Trophoblast cell (in vitro differentiated cells and primary cell): Measurements from ENCODE around the gene MDH1.
A peak's percentile ranks its signal among the peaks of the same experiment; 100 is the strongest.
"Not testable (repeated sequence)": the region's sequence is repeated elsewhere in the genome, so short reads cannot be mapped to it uniquely, and the experiment has no call there.

Source experiments
- DNase-seq, 2 donors: peaks; one replicate each; pipeline ENCODE4 v3.0.0-alpha.2; 2016
- H2AFZ ChIP-seq: 2 replicates; pipeline ENCODE4 v1.6.1; 2013; ENCODE audit warnings: low read length, moderate library complexity, mild to moderate bottlenecking; ENCODE audit not compliant: insufficient read depth, poor library complexity
- H2AK5ac ChIP-seq: 2 replicates; pipeline ENCODE4 v1.6.1; 2013; ENCODE audit warnings: mild to moderate bottlenecking, low read length
- H2BK120ac ChIP-seq: 2 replicates; pipeline ENCODE4 v1.6.1; 2013; ENCODE audit warnings: low read length, mild to moderate bottlenecking, moderate library complexity; ENCODE audit not compliant: insufficient read depth, poor library complexity
- H2BK12ac ChIP-seq: 2 replicates; pipeline ENCODE4 v1.6.1; 2013; ENCODE audit warnings: mild to moderate bottlenecking, low read length, moderate library complexity
- H2BK5ac ChIP-seq: 2 replicates; pipeline ENCODE4 v1.6.1; 2013; ENCODE audit warnings: low read length, low read depth, moderate library complexity, mild to moderate bottlenecking; ENCODE audit not compliant: poor library complexity
- H3K14ac ChIP-seq: 2 replicates; pipeline ENCODE4 v1.6.1; 2013; ENCODE audit warnings: mild to moderate bottlenecking, low read length
- H3K18ac ChIP-seq: 2 replicates; pipeline ENCODE4 v1.6.1; 2013; ENCODE audit warnings: mild to moderate bottlenecking, low read length
- H3K23ac ChIP-seq: 2 replicates; pipeline ENCODE4 v1.6.1; 2013; ENCODE audit warnings: low read length
- H3K27ac ChIP-seq: 2 replicates; pipeline ENCODE4 v1.5.1; 2013; ENCODE audit warnings: low read depth, mild to moderate bottlenecking, inconsistent platforms, low read length, moderate library complexity
- H3K27me3 ChIP-seq: 2 replicates; pipeline ENCODE4 v1.6.1; 2013; ENCODE audit warnings: inconsistent platforms, mild to moderate bottlenecking, low read length, moderate library complexity; ENCODE audit not compliant: insufficient read depth
- H3K36me3 ChIP-seq, 2 experiments: 1 replicate in 1 of 2; 2 replicates in 1 of 2; pipeline ENCODE4 v1.6.1; 2013; ENCODE audit warnings: low read length in 2 of 2, mild to moderate bottlenecking in 2 of 2, moderate library complexity in 1 of 2; ENCODE audit not compliant: insufficient read depth in 2 of 2, control insufficient read depth in 1 of 2
- H3K4ac ChIP-seq: 2 replicates; pipeline ENCODE4 v1.6.1; 2013; ENCODE audit warnings: low read depth, mild to moderate bottlenecking, low read length, moderate library complexity
- H3K4me1 ChIP-seq, 2 experiments: 1 replicate in 1 of 2; 2 replicates in 1 of 2; pipeline ENCODE4 v1.6.1; 2013; ENCODE audit warnings: low read length in 2 of 2, mild to moderate bottlenecking in 2 of 2, moderate library complexity in 1 of 2; ENCODE audit not compliant: insufficient read depth in 2 of 2, control insufficient read depth in 1 of 2
- H3K4me2 ChIP-seq: 2 replicates; pipeline ENCODE4 v1.6.1; 2013; ENCODE audit warnings: inconsistent platforms, mild to moderate bottlenecking, low read length, moderate library complexity
- H3K4me3 ChIP-seq: 2 replicates; pipeline ENCODE4 v1.5.1; 2013; ENCODE audit warnings: mild to moderate bottlenecking, low read depth, low read length, inconsistent platforms
- H3K79me1 ChIP-seq: one replicate; pipeline ENCODE4 v1.6.1; 2013; ENCODE audit warnings: low read length
- H3K79me2 ChIP-seq: 2 replicates; pipeline ENCODE4 v1.6.1; 2013; ENCODE audit warnings: low read length, mild to moderate bottlenecking; ENCODE audit not compliant: control insufficient read depth, insufficient read depth, poor library complexity
- H3K9ac ChIP-seq: 2 replicates; pipeline ENCODE4 v1.6.1; 2013; ENCODE audit warnings: mild to moderate bottlenecking, low read length
- H3K9me3 ChIP-seq: 2 replicates; pipeline ENCODE4 v1.6.1; 2013; ENCODE audit warnings: low read depth, mild to moderate bottlenecking, control low read depth, inconsistent platforms, low read length; ENCODE audit not compliant: insufficient read depth
- H4K12ac ChIP-seq: 2 replicates; pipeline ENCODE4 v1.6.1; 2013; ENCODE audit warnings: low read depth, mild to moderate bottlenecking, low read length, moderate library complexity
- H4K8ac ChIP-seq: 2 replicates; pipeline ENCODE4 v1.6.1; 2013; ENCODE audit warnings: low read depth, mild to moderate bottlenecking, low read length, moderate library complexity
- H4K91ac ChIP-seq: one replicate; pipeline ENCODE4 v1.6.1; 2013; ENCODE audit warnings: low read depth, mild to moderate bottlenecking, low read length, moderate library complexity
- WGBS: extraction: QIAGEN DNeasy Blood & Tissue Kit; methylation state at CpG from one replicate; pipeline ENCODE4 v1.1.7; 2013; ENCODE audit warnings: missing lambda C conversion rate; ENCODE audit not compliant: insufficient read length, insufficient coverage; ENCODE audit errors: extremely low coverage; 5-methylcytosine and 5-hydroxymethylcytosine counted together

The MDH1 gene

GRCh38 chr2:63608865-63609264 lies 20.1 kb downstream of the MDH1 start:
- H3K4me3 ChIP-seq, H3K9me3 ChIP-seq, H4K91ac ChIP-seq, H4K8ac ChIP-seq, H3K23ac ChIP-seq, H3K79me1 ChIP-seq, H2BK12ac ChIP-seq, H2BK5ac ChIP-seq, H4K12ac ChIP-seq, H3K18ac ChIP-seq, H2AFZ ChIP-seq, H2BK120ac ChIP-seq, H3K4me1 ChIP-seq, H2AK5ac ChIP-seq, H3K9ac ChIP-seq, H3K14ac ChIP-seq, H3K27ac ChIP-seq, H3K79me2 ChIP-seq, H3K4me2 ChIP-seq, H3K4ac ChIP-seq, DNase-seq, H3K27me3 ChIP-seq: not testable (repeated sequence)
- WGBS, result no CpG with 5 or more reads among the region's 8 CpGs
- peaks cover 13 to 18% of the 10 kb centered on the region in 2 experiments for H3K36me3 ChIP-seq

- no peak overlapping the region for H3K23ac ChIP-seq
- no peak overlapping the region for H2BK5ac ChIP-seq
- H4K8ac ChIP-seq, result no peak overlapping the region
- no peaks in the 10 kb centered on the region for H3K9me3 ChIP-seq
- H3K79me1 ChIP-seq, result peaks cover 20% of the 10 kb centered on the region
- H2BK12ac ChIP-seq, result no peak overlapping the region
- H3K14ac ChIP-seq, result no peak overlapping the region
- peaks cover 11% of the 10 kb centered on the region in 2 experiments for H3K36me3 ChIP-seq
- H3K4me2 ChIP-seq, result no peak overlapping the region
- no peak overlapping the region for H2AK5ac ChIP-seq
- H3K4me3 ChIP-seq, result no peak overlapping the region
- WGBS, result no CpG with 5 or more reads among the region's 4 CpGs
- H3K79me2 ChIP-seq, result peaks cover 2% of the 10 kb centered on the region
- no peak overlapping the region for H3K9ac ChIP-seq
- DNase-seq, result no peak
- H2BK120ac ChIP-seq, result peak overlapping the region; percentile 33
- no peak overlapping the region for H2AFZ ChIP-seq
- H3K4ac ChIP-seq, result no peak overlapping the region
- H3K27me3 ChIP-seq, result no peaks in the 10 kb centered on the region
- H4K12ac ChIP-seq, result no peak overlapping the region
- no peak overlapping the region for H4K91ac ChIP-seq
- peak overlapping the region; percentile 59 for H3K18ac ChIP-seq
- peaks cover 10 to 13% of the 10 kb centered on the region in 2 experiments for H3K4me1 ChIP-seq
- no peak overlapping the region for H3K27ac ChIP-seq
These were observed 21.8 kb downstream of the MDH1 start for GRCh38 chr2:63610525-63610924.

DNA sequence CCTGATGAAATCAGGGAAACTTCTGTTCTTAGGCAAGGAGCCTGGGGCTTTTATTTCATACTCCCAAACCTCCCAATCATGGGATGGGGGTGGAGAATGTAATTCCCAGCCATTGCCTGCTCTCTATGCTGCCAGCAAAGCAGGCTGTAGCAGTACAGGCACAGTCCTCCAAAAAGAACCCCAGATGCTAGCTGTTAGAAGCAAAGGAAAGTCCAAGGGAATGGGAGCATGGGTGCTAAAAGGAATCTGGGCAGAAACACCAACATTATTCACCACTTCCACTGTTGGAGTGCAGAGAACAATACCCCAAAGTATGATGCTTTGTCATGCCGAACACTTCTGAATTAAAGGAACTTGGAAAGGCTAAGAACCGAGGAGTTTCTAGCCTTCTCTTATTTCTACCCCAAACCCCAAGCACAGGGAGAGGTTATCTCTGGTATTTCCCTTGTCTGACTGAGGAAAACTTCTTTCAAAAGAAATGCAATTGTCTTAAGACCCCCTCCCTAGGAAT lies 24.7 kb downstream of the MDH1 start:
- H2AFZ ChIP-seq, result peak overlapping the region; percentile 30
- H3K4me3 ChIP-seq, result no peak overlapping the region
- no peak overlapping the region for H3K9ac ChIP-seq
- peaks cover 2% of the 10 kb centered on the region for H3K79me2 ChIP-seq
- peaks cover 23% of the 10 kb centered on the region for H3K79me1 ChIP-seq
- H4K91ac ChIP-seq, result peak overlapping the region; percentile 98
- H3K18ac ChIP-seq, result peak overlapping the region; percentile 98
- H3K9me3 ChIP-seq, result no peaks in the 10 kb centered on the region
- H3K14ac ChIP-seq, result peak overlapping the region; percentile 94
- H3K27ac ChIP-seq, result peak overlapping the region; percentile 99
- H3K4me1 ChIP-seq, result peaks cover 10 to 16% of the 10 kb centered on the region in 2 experiments
- H2BK12ac ChIP-seq, result peak overlapping the region; percentile 96
- peak overlapping the region; percentile 34 for H4K12ac ChIP-seq
- peak overlapping the region; percentile 100 for H2BK120ac ChIP-seq
- peak overlapping the region; percentile 98 for H2BK5ac ChIP-seq
- peak overlapping the region; percentile 51 for H4K8ac ChIP-seq
- no peaks in the 10 kb centered on the region for H3K27me3 ChIP-seq
- no CpG with 5 or more reads among the region's 2 CpGs for WGBS
- no peak overlapping the region for H3K23ac ChIP-seq
- H3K4ac ChIP-seq, result peak overlapping the region; percentile 95
- H3K4me2 ChIP-seq, result peak overlapping the region; percentile 74
- peak in 1 of 2 donors; percentile 26 for DNase-seq
- H3K36me3 ChIP-seq, result no peaks in the 10 kb centered on the region
- H2AK5ac ChIP-seq, result peak overlapping the region; percentile 49

DNA sequence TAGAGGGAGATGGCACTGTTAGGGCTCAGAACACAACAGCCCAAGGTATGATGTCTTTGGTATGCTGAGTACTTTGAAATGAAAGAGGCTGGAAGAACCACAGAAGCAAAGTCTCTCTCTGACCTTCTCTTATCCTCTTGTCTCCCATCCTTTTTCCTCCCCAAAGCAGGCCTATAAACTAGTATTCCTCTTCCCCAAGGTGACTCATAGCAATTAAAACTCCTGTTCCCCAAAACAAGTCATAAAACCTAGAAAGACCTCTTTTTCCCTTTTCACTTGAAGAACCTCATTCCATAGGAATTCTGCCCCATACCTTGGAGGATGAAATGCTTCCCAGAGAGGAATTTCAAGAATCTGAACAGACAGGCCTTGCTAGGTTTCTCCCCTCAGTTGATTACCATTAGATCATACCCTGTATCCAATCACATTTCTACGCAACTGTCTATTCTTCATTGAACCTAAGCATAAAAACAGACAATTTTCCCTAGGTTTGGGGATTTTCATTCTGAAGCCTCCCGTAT lies 25.7 kb downstream of the MDH1 start:
- Histone ChIP-seq H3K27me3 (no peaks in the 10 kb centered on the region), H3K14ac (peak overlapping the region; percentile 82), H3K9ac (no peak overlapping the region), H4K8ac (peak overlapping the region; percentile 54), H2BK5ac (peak overlapping the region; percentile 98), H2BK12ac (peak overlapping the region; percentile 87), H3K4me2 (peak overlapping the region; percentile 74), H3K23ac (no peak overlapping the region), H3K4ac (no peak overlapping the region), H3K4me3 (no peak overlapping the region), H3K79me1 (peaks cover 23% of the 10 kb centered on the region), H4K91ac (peak overlapping the region; percentile 55), H2AFZ (no peak overlapping the region), H2BK120ac (peak overlapping the region; percentile 96), H3K4me1 (peaks cover 10 to 16% of the 10 kb centered on the region in 2 experiments), H3K27ac (peak overlapping the region; percentile 99), H3K36me3 (peaks cover under 1 to 2% of the 10 kb centered on the region in 2 experiments), H3K18ac (no peak overlapping the region), H2AK5ac (peak overlapping the region; percentile 37), H3K79me2 (peaks cover 2% of the 10 kb centered on the region), H3K9me3 (no peaks in the 10 kb centered on the region), H4K12ac (no peak overlapping the region)
- no CpG with 5 or more reads among the region's 2 CpGs for WGBS
- DNase-seq, result peak; percentile 54 to 90
